Ectodermal cell (in vitro differentiated cells): ENCODE results near the gene HDAC11.

Experiments
- H3K27ac ChIP-seq: 2 replicates; pipeline ENCODE4 v1.7.0; 2013; ENCODE audit warnings: mild to moderate bottlenecking, low read depth, low read length; ENCODE audit not compliant: insufficient read depth, poor library complexity, severe bottlenecking
- H3K27me3 ChIP-seq: 2 replicates; pipeline ENCODE4 v1.7.0; 2013; ENCODE audit warnings: mild to moderate bottlenecking, low read length; ENCODE audit not compliant: insufficient read depth, control insufficient read depth, poor library complexity, severe bottlenecking
- H3K36me3 ChIP-seq: one replicate; pipeline ENCODE4 v1.7.0; 2013; ENCODE audit warnings: low read length; ENCODE audit not compliant: control insufficient read depth, insufficient read depth
- H3K4me1 ChIP-seq: one replicate; pipeline ENCODE4 v1.7.0; 2013; ENCODE audit warnings: low read length; ENCODE audit not compliant: control insufficient read depth, insufficient read depth
- H3K4me3 ChIP-seq: 2 replicates; pipeline ENCODE4 v1.7.0; 2013; ENCODE audit warnings: low read depth, low read length, control low read depth; ENCODE audit not compliant: insufficient read depth
- H3K9me3 ChIP-seq: 2 replicates; pipeline ENCODE4 v1.7.0; 2013; ENCODE audit warnings: mild to moderate bottlenecking, low read length, moderate library complexity; ENCODE audit not compliant: control insufficient read depth
- WGBS, 2 experiments: methylation state at CpG; one replicate each; pipeline ENCODE4 v1.1.7; 2013; ENCODE audit warnings: missing lambda C conversion rate in 2 of 2; 5-methylcytosine and 5-hydroxymethylcytosine counted together

Gene HDAC11

GRCh38 chr3:13500133-13500885 lies 20.2 kb downstream of the HDAC11 start:
- H3K4me1 ChIP-seq: peaks cover 16% of the 10 kb centered on the region
- H3K9me3 ChIP-seq: no peaks in the 10 kb centered on the region
- H3K36me3 ChIP-seq: no peaks in the 10 kb centered on the region
- no peak overlapping the region for H3K4me3 ChIP-seq
- H3K27ac ChIP-seq: no peak overlapping the region
- no peaks in the 10 kb centered on the region for H3K27me3 ChIP-seq
- 77 to 79% methylated on average over 15 of the region's 15 CpGs for WGBS, 2 experiments

GRCh38 chr3:13501056-13501455 lies 20.9 kb downstream of the HDAC11 start:
- 92 to 93% methylated on average over 4 of the region's 4 CpGs for WGBS, 2 experiments
- Histone ChIP-seq H3K27me3 (no peaks in the 10 kb centered on the region), H3K4me3 (no peak overlapping the region), H3K27ac (no peak overlapping the region), H3K36me3 (no peaks in the 10 kb centered on the region), H3K4me1 (peaks cover 22% of the 10 kb centered on the region), H3K9me3 (no peaks in the 10 kb centered on the region)

- Histone ChIP-seq H3K27ac (no peak overlapping the region), H3K4me3 (no peak overlapping the region), H3K4me1 (peaks cover 20% of the 10 kb centered on the region), H3K27me3 (no peaks in the 10 kb centered on the region), H3K9me3 (no peaks in the 10 kb centered on the region), H3K36me3 (no peaks in the 10 kb centered on the region)
- 92% methylated on average over 4 of the region's 4 CpGs for WGBS, 2 experiments
Observed at GRCh38 chr3:13501521-13501920, 21.4 kb downstream of the HDAC11 start.

GRCh38 chr3:13501958-13502790 lies 22.1 kb downstream of the HDAC11 start:
- WGBS, 2 experiments: 93 to 94% methylated on average over 18 of the region's 18 CpGs
- no peak overlapping the region for H3K4me3 ChIP-seq

GRCh38 chr3:13502791-13503060 lies 22.6 kb downstream of the HDAC11 start:
- no peak overlapping the region for H3K4me3 ChIP-seq
- H3K27me3 ChIP-seq: no peaks in the 10 kb centered on the region
- no peak overlapping the region for H3K27ac ChIP-seq
- WGBS, 2 experiments: 97 to 98% methylated on average over 8 of the region's 8 CpGs
- H3K36me3 ChIP-seq: no peaks in the 10 kb centered on the region
- H3K9me3 ChIP-seq: no peaks in the 10 kb centered on the region
- peaks cover 25% of the 10 kb centered on the region for H3K4me1 ChIP-seq

More at GRCh38 chr3:13501958-13502790, 22.1 kb downstream of the HDAC11 start:
- Histone ChIP-seq H3K9me3 (no peaks in the 10 kb centered on the region), H3K27me3 (no peaks in the 10 kb centered on the region), H3K4me1 (peaks cover 19% of the 10 kb centered on the region), H3K36me3 (no peaks in the 10 kb centered on the region), H3K27ac (no peak overlapping the region)

- Histone ChIP-seq H3K27ac (no peak overlapping the region), H3K4me3 (no peak overlapping the region), H3K9me3 (no peaks in the 10 kb centered on the region), H3K36me3 (no peaks in the 10 kb centered on the region), H3K27me3 (no peaks in the 10 kb centered on the region), H3K4me1 (peaks cover 30% of the 10 kb centered on the region)
- 77 to 82% methylated on average over 23 of the region's 23 CpGs for WGBS, 2 experiments
Observed at GRCh38 chr3:13504161-13504831, 24.2 kb downstream of the HDAC11 start.

GRCh38 chr3:13505147-13506130 lies 25.3 kb downstream of the HDAC11 start:
- WGBS, 2 experiments: 92 to 93% methylated on average over 16 of the region's 16 CpGs

GRCh38 chr3:13506239-13506638 lies 26.1 kb downstream of the HDAC11 start:
- H3K9me3 ChIP-seq: no peaks in the 10 kb centered on the region
- no peak overlapping the region for H3K27ac ChIP-seq
- H3K36me3 ChIP-seq: no peaks in the 10 kb centered on the region
- no peak overlapping the region for H3K4me3 ChIP-seq
- no peaks in the 10 kb centered on the region for H3K27me3 ChIP-seq
- 96% methylated on average over 1 of the region's 1 CpG for WGBS, 2 experiments
- H3K4me1 ChIP-seq: peaks cover 30% of the 10 kb centered on the region

More at GRCh38 chr3:13505147-13506130, 25.3 kb downstream of the HDAC11 start:
- peaks cover 30% of the 10 kb centered on the region for H3K4me1 ChIP-seq
- H3K9me3 ChIP-seq: no peaks in the 10 kb centered on the region
- no peak overlapping the region for H3K4me3 ChIP-seq
- no peak overlapping the region for H3K27ac ChIP-seq
- H3K36me3 ChIP-seq: no peaks in the 10 kb centered on the region
- H3K27me3 ChIP-seq: no peaks in the 10 kb centered on the region

- Histone ChIP-seq H3K9me3 (no peaks in the 10 kb centered on the region), H3K36me3 (no peaks in the 10 kb centered on the region), H3K27me3 (no peaks in the 10 kb centered on the region), H3K27ac (no peak overlapping the region), H3K4me3 (no peak overlapping the region), H3K4me1 (peaks cover 30% of the 10 kb centered on the region)
- 89 to 91% methylated on average over 4 of the region's 4 CpGs for WGBS, 2 experiments
Observed at GRCh38 chr3:13506680-13507079, 26.6 kb downstream of the HDAC11 start.
